Thoracic aorta (tissue), 2 donors: Measurements from ENCODE around the gene ZNF423. TPM values are rescaled to one million over a fixed set of nuclear protein-coding genes. Genes with fewer than 3 reads are reported as not detected.

ENCODE experiments used
- ATAC-seq: fragments of 150-250 bp; one replicate; pipeline ENCODE4 v1.8.0; 2017; ENCODE audit warnings: low read depth; ENCODE audit not compliant: insufficient number of reproducible peaks, low FRiP score
- DNase-seq: peaks from one replicate; pipeline ENCODE4 v3.0.0-alpha.2; 2020; ENCODE audit warnings: low spot score
- H3K27ac ChIP-seq, 2 donors: fragments of 200-600 bp; sonication (generic); 1 replicate in 1 of 2; 2 replicates in 1 of 2; pipeline ENCODE4 v1.5.1; 2016; ENCODE audit warnings: mild to moderate bottlenecking in 2 of 2, moderate library complexity in 2 of 2
- H3K27me3 ChIP-seq: fragments of 200-600 bp; sonication (generic); replicated peaks from 2 replicates; pipeline ENCODE4 v1.6.0; 2016; ENCODE audit warnings: mild to moderate bottlenecking; ENCODE audit not compliant: insufficient read depth
- H3K36me3 ChIP-seq: fragments of 200-600 bp; sonication (generic); one replicate; pipeline ENCODE4 v1.5.1; 2016
- H3K4me1 ChIP-seq, 2 donors: fragments of 200-600 bp; sonication (generic); 1 replicate in 1 of 2; 2 replicates in 1 of 2; pipeline versions ENCODE4 v1.5.1 to v1.6.0; 2016; ENCODE audit warnings: low read depth in 2 of 2, mild to moderate bottlenecking in 1 of 2; ENCODE audit not compliant: control insufficient read depth in 1 of 2
- H3K4me3 ChIP-seq: fragments of 200-600 bp; sonication (generic); 2 replicates; pipeline ENCODE4 v1.5.1; 2016; ENCODE audit warnings: mild to moderate bottlenecking
- H3K9me3 ChIP-seq: fragments of 200-600 bp; sonication (generic); 2 replicates; pipeline ENCODE4 v1.5.1; 2016
- total RNA-seq, 2 donors: library from RNA; depleted of rRNA; stranded (reverse); fragments of >200 nt; gene quantifications; one replicate each; pipeline versions ENCODE4 v1.1.0 to v1.2.3, GENCODE V29; 2016
- TF ChIP-seq, protein P1 (sequence below): fragments of 200-600 bp; sonication (generic); IDR thresholded peaks from one replicate; pipeline ENCODE4 v1.5.1; 2019; ENCODE audit warnings: antibody characterized with exemption

Gene ZNF423
- total RNA-seq, 2 donors from 2014 or later, result 16.2 to 22.9 TPM

DNA sequence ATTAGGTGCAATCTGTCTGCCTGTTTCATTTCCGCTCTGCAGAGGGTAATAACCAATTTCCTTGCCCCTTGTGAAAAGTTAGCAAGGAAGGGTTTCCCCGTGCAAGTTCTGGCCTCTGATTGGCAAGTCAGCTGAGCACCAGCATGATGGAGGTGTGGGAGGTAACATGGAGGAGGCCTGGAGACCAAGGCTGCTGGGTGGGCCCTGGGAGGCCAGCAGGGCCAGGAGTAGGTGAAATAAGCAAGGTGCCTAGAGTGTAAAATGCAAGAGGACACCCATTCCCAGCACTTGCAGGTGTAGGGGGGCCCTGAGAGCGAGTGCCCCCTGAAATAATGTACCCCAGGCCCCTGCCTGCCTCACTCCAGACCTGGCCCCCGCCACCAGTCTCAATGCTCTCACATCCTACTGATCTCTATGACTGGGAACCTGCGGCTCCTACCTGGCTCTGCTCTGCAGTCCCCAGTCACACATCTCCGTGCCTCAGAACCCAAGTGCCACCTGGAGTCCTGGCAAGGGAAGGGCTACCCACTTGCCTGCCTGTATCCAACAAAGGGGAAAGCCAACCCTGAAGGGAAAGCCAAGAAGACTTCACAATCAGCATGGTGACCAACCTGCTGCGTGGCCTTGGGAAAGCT, 366.1 kb downstream of the ZNF423 start:
- H3K36me3 ChIP-seq, result no peaks in the 10 kb centered on the region
- no peak overlapping the region for H3K4me3 ChIP-seq
- DNase-seq (no peak), ATAC-seq (no peak)
- H3K4me1 ChIP-seq, result peaks cover 0 to 12% of the 10 kb centered on the region in 2 donors
- TF ChIP-seq, protein P1, sequence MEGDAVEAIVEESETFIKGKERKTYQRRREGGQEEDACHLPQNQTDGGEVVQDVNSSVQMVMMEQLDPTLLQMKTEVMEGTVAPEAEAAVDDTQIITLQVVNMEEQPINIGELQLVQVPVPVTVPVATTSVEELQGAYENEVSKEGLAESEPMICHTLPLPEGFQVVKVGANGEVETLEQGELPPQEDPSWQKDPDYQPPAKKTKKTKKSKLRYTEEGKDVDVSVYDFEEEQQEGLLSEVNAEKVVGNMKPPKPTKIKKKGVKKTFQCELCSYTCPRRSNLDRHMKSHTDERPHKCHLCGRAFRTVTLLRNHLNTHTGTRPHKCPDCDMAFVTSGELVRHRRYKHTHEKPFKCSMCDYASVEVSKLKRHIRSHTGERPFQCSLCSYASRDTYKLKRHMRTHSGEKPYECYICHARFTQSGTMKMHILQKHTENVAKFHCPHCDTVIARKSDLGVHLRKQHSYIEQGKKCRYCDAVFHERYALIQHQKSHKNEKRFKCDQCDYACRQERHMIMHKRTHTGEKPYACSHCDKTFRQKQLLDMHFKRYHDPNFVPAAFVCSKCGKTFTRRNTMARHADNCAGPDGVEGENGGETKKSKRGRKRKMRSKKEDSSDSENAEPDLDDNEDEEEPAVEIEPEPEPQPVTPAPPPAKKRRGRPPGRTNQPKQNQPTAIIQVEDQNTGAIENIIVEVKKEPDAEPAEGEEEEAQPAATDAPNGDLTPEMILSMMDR, result no peak
- H3K27ac ChIP-seq, result no peak overlapping the region
- peaks cover 7% of the 10 kb centered on the region for H3K9me3 ChIP-seq
- no peaks in the 10 kb centered on the region for H3K27me3 ChIP-seq

- no peaks in the 10 kb centered on the region for H3K27me3 ChIP-seq
- no peaks in the 10 kb centered on the region for H3K36me3 ChIP-seq
- no peak overlapping the region for H3K4me3 ChIP-seq
- ATAC-seq (no peak), DNase-seq (no peak)
- TF ChIP-seq, protein P1, result no peak
- peaks cover 7% of the 10 kb centered on the region for H3K9me3 ChIP-seq
- no peak overlapping the region for H3K27ac ChIP-seq
- H3K4me1 ChIP-seq, result peaks cover 1 to 16% of the 10 kb centered on the region in 2 donors
Measured at GRCh38 chr16:49488740-49489525, 367.0 kb downstream of the ZNF423 start.

- ATAC-seq (no peak), DNase-seq (no peak)
- no peak overlapping the region for H3K27ac ChIP-seq
- H3K4me1 ChIP-seq, result peaks cover 3 to 22% of the 10 kb centered on the region in 2 donors
- no peaks in the 10 kb centered on the region for H3K27me3 ChIP-seq
- H3K4me3 ChIP-seq, result no peak overlapping the region
- no peaks in the 10 kb centered on the region for H3K36me3 ChIP-seq
- TF ChIP-seq, protein P1, result no peak
- H3K9me3 ChIP-seq, result peaks cover 7% of the 10 kb centered on the region
Measured at GRCh38 chr16:49488336-49488735, 367.6 kb downstream of the ZNF423 start.

- no peaks in the 10 kb centered on the region for H3K36me3 ChIP-seq
- no peaks in the 10 kb centered on the region for H3K27me3 ChIP-seq
- ATAC-seq (no peak), DNase-seq (no peak)
- H3K27ac ChIP-seq, result no peak overlapping the region
- H3K9me3 ChIP-seq, result peaks cover 7% of the 10 kb centered on the region
- TF ChIP-seq, protein P1, result no peak
- no peak overlapping the region for H3K4me3 ChIP-seq
- peaks cover 3 to 22% of the 10 kb centered on the region in 2 donors for H3K4me1 ChIP-seq
Measured at GRCh38 chr16:49487746-49488145, 368.2 kb downstream of the ZNF423 start.

DNA sequence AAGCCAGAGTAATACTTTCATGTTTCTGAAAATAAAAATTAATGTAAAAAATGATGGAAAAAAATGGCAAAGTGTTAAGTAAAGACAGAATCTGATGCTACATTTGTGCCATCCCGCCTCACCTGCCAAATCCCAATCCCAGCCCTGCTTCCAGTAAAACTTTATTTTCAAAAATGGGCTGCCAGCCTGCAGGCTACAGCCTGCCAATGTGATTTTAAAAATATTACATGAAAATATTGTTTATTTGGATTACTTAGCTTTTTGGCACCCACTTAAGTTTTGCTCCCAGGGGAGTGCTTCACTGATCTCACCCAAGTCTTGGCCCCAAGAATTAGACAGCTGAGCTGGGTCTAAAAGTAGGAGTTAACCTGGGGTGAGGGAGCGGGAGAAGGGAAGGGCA, 369.5 kb downstream of the ZNF423 start:
- H3K9me3 ChIP-seq, result peaks cover 7% of the 10 kb centered on the region
- no peak overlapping the region for H3K4me3 ChIP-seq
- no peak overlapping the region for H3K27ac ChIP-seq
- ATAC-seq (no peak), DNase-seq (no peak)
- no peaks in the 10 kb centered on the region for H3K36me3 ChIP-seq
- H3K4me1 ChIP-seq, result peaks cover 3 to 10% of the 10 kb centered on the region in 2 donors
- H3K27me3 ChIP-seq, result no peaks in the 10 kb centered on the region
- TF ChIP-seq, protein P1, result no peak
